NCI-H345 (cell line): ENCODE data around the gene TMEM163.

Source experiments
- DNase-seq: peaks from one replicate; lab custom pipeline; 2025; lab: John Stamatoyannopoulos, UW

Gene TMEM163

GRCh38 chr2:134457765-134458472 is 260.9 kb downstream of the TMEM163 start:
- DNase-seq, result no peak

- DNase-seq, result no peak
Observed at GRCh38 chr2:134457353-134457752, 261.4 kb downstream of the TMEM163 start.

GRCh38 chr2:134455426-134455825 is 263.4 kb downstream of the TMEM163 start:
- no peak for DNase-seq

GRCh38 chr2:134454931-134455330 is 263.9 kb downstream of the TMEM163 start:
- DNase-seq, result no peak

GRCh38 chr2:134454426-134454825 is 264.4 kb downstream of the TMEM163 start:
- no peak for DNase-seq

GRCh38 chr2:134453973-134454372 is 264.8 kb downstream of the TMEM163 start:
- DNase-seq, result no peak

- DNase-seq, result no peak
Observed at GRCh38 chr2:134453476-134453875, 265.3 kb downstream of the TMEM163 start.

- DNase-seq, result no peak
Observed at GRCh38 chr2:134452042-134452733, 266.6 kb downstream of the TMEM163 start.

GRCh38 chr2:134451347-134451630 is 267.5 kb downstream of the TMEM163 start:
- no peak for DNase-seq

- DNase-seq, result no peak
Observed at GRCh38 chr2:134449751-134450513, 268.9 kb downstream of the TMEM163 start.

GRCh38 chr2:134449157-134449556 is 269.6 kb downstream of the TMEM163 start:
- DNase-seq, result no peak

- DNase-seq, result no peak
Observed at GRCh38 chr2:134448650-134449049, 270.1 kb downstream of the TMEM163 start.

- DNase-seq, result no peak
Observed at GRCh38 chr2:134447669-134448068, 271.1 kb downstream of the TMEM163 start.

- DNase-seq, result no peak
Observed at GRCh38 chr2:134446383-134447017, 272.3 kb downstream of the TMEM163 start.

- no peak for DNase-seq
Observed at GRCh38 chr2:134445985-134446382, 272.8 kb downstream of the TMEM163 start.

GRCh38 chr2:134445116-134445515 is 273.7 kb downstream of the TMEM163 start:
- no peak for DNase-seq

- DNase-seq, result no peak
Observed at GRCh38 chr2:134443814-134444480, 274.9 kb downstream of the TMEM163 start.

GRCh38 chr2:134441153-134441863 is 277.5 kb downstream of the TMEM163 start:
- no peak for DNase-seq

- no peak for DNase-seq
Observed at GRCh38 chr2:134440336-134440909, 278.4 kb downstream of the TMEM163 start.

- DNase-seq, result no peak
Observed at GRCh38 chr2:134438371-134438770, 280.4 kb downstream of the TMEM163 start.

- DNase-seq, result no peak
Observed at GRCh38 chr2:134436706-134437105, 282.1 kb downstream of the TMEM163 start.
